GM12878 (cell line): ENCODE results near the gene NEK2. TPM values are rescaled to one million over a fixed set of nuclear protein-coding genes. Genes with fewer than 3 reads are reported as not detected.

ENCODE experiments used
- ATAC-seq: fragments of 200-7000 bp; cut with Tn5 transposase; 3 replicates; pipeline ENCODE4 v1.9.1; 2020; ENCODE audit warnings: mild to moderate bottlenecking, moderate library complexity
- BruUV-seq: library from RNA; stranded (reverse); fragments of 400-500 nt; replicated peaks from 2 replicates; lab custom pipeline; 2021; lab: Mats Ljungman, UMichigan
- CTCF ChIA-PET: fragments of 300-600 bp; sonication (Branson Sonifier 250); formaldehyde crosslinking; extraction: SDS; loops from one replicate; lab custom pipeline; 2021; ENCODE audit warnings: inconsistent platforms; lab: Yijun Ruan, JAX
- POLR2A ChIA-PET: fragments of 350-600 bp; formaldehyde crosslinking; extraction: SDS; loops from one replicate; lab custom pipeline; 2021; ENCODE audit warnings: inconsistent platforms; lab: Charles Lee
- RAD21 ChIA-PET: fragments of 300-600 bp; sonication (Branson Sonifier 250); formaldehyde crosslinking; loops from one replicate; lab custom pipeline; 2023; ENCODE audit warnings: antibody characterized with exemption; ENCODE audit not compliant: unreplicated experiment; lab: Charles Lee
- SMC1A ChIA-PET: fragments of 300-600 bp; sonication (Branson Sonifier 250); formaldehyde crosslinking; loops from one replicate; lab custom pipeline; 2023; ENCODE audit not compliant: unreplicated experiment, uncharacterized antibody; lab: Charles Lee
- DNase-seq: peaks from one replicate; pipeline ENCODE4 v3.0.0-alpha.2; 2011; ENCODE audit warnings: low read depth, low spot score
- FAIRE-seq: peaks from 3 replicates; lab custom pipeline; 2011; peaks lifted over from hg19 to GRCh38; lab: Jason Lieb, UNC
- H2AFZ ChIP-seq: 2 replicates; pipeline ENCODE4 v1.6.0; 2011; ENCODE audit warnings: low read depth, low read length, control low read depth; ENCODE audit not compliant: control insufficient read depth
- H3K27ac ChIP-seq: 2 replicates; pipeline ENCODE4 v1.5.1; 2011; ENCODE audit warnings: control low read depth; ENCODE audit not compliant: control insufficient read depth, insufficient read depth
- H3K27me3 ChIP-seq, 2 experiments: replicated peaks in 1 of 2; 2 replicates each; pipeline versions ENCODE4 v1.6.0 to v1.6.1; 2011; ENCODE audit warnings: low read length in 1 of 2; ENCODE audit not compliant: control insufficient read depth in 2 of 2, insufficient read depth in 2 of 2
- H3K36me3 ChIP-seq, 2 experiments: 2 replicates each; pipeline ENCODE4 v1.5.1; 2011; ENCODE audit warnings: low read length in 1 of 2; ENCODE audit not compliant: control insufficient read depth in 2 of 2, insufficient read depth in 2 of 2
- H3K4me1 ChIP-seq: 2 replicates; pipeline ENCODE4 v1.6.1; 2011; ENCODE audit warnings: mild to moderate bottlenecking, low read length, moderate library complexity, mixed read lengths; ENCODE audit not compliant: control insufficient read depth, insufficient read depth
- H3K4me2 ChIP-seq: 2 replicates; pipeline ENCODE4 v1.6.0; 2011; ENCODE audit warnings: control low read depth; ENCODE audit not compliant: control insufficient read depth, insufficient read depth
- H3K4me3 ChIP-seq: fragments of 200-600 bp; sonication (generic); 2 replicates; pipeline ENCODE4 v1.5.1; 2016
- H3K79me2 ChIP-seq: 2 replicates; pipeline ENCODE4 v1.6.0; 2011; ENCODE audit warnings: low read length; ENCODE audit not compliant: control insufficient read depth, insufficient read depth
- H3K9ac ChIP-seq: 2 replicates; pipeline ENCODE4 v1.8.0; 2011; ENCODE audit warnings: low read length, control low read depth, mixed read lengths; ENCODE audit not compliant: control insufficient read depth, insufficient read depth
- H3K9me3 ChIP-seq: replicated peaks from 3 replicates; pipeline ENCODE4 v1.5.1; 2011; ENCODE audit warnings: mild to moderate bottlenecking, low read length; ENCODE audit not compliant: control insufficient read depth, insufficient read depth
- H4K20me1 ChIP-seq: 2 replicates; pipeline ENCODE4 v1.6.0; 2011; ENCODE audit not compliant: control insufficient read depth, insufficient read depth
- CEBPB ChIP-seq, 2 experiments: fragments of 150-350 bp in 1 of 2; IDR thresholded peaks; 2 replicates each; pipeline ENCODE4 v1.6.1; 2012 to 2014; ENCODE audit warnings: low read depth in 2 of 2, low read length in 2 of 2, borderline replicate concordance in 1 of 2, inconsistent platforms in 1 of 2
- CREM ChIP-seq: IDR thresholded peaks from 2 replicates; pipeline ENCODE4 v1.6.1; 2014; ENCODE audit warnings: antibody characterized with exemption, low read depth
- FOXM1 ChIP-seq: IDR thresholded peaks from 2 replicates; pipeline ENCODE4 v1.6.1; 2012; ENCODE audit warnings: low read depth, mild to moderate bottlenecking, inconsistent platforms, low read length, moderate library complexity
- HDGF ChIP-seq: fragments of 450-650 bp; IDR thresholded peaks from 2 replicates; pipeline ENCODE4 v1.6.1; 2016; ENCODE audit warnings: antibody characterized with exemption
- IRF4 ChIP-seq: IDR thresholded peaks from 2 replicates; pipeline ENCODE4 v1.6.1; 2011; ENCODE audit warnings: low read depth, low read length
- MEF2B ChIP-seq: fragments of 450-650 bp; IDR thresholded peaks from 2 replicates; pipeline ENCODE4 v1.6.1; 2018; ENCODE audit warnings: mild to moderate bottlenecking, moderate library complexity; ENCODE audit not compliant: partially characterized antibody, poor library complexity, severe bottlenecking
- NFXL1 ChIP-seq: fragments of 450-650 bp; IDR thresholded peaks from 2 replicates; pipeline ENCODE4 v1.6.1; 2017; ENCODE audit warnings: antibody characterized with exemption, mild to moderate bottlenecking, borderline replicate concordance
- PAX5 ChIP-seq: IDR thresholded peaks from 2 replicates; pipeline ENCODE4 v1.6.1; 2011; ENCODE audit warnings: low read depth, low read length, borderline replicate concordance
- RBBP5 ChIP-seq: fragments of 200-600 bp; sonication (generic); conservative IDR thresholded peaks from 2 replicates; pipeline ENCODE4 v1.6.1; 2016
- RCOR1 ChIP-seq: conservative IDR thresholded peaks from 2 replicates; pipeline ENCODE4 v1.6.1; 2012; ENCODE audit warnings: low read depth, low read length, improper control_type of control experiment
- SPI1 ChIP-seq: IDR thresholded peaks from 2 replicates; pipeline ENCODE4 v1.6.1; 2011; ENCODE audit warnings: low read depth, mild to moderate bottlenecking, low read length, moderate library complexity, borderline replicate concordance; ENCODE audit not compliant: insufficient read depth
- SUPT20H ChIP-seq: IDR thresholded peaks from 2 replicates; pipeline ENCODE4 v1.6.1; 2011; ENCODE audit warnings: low read depth, mild to moderate bottlenecking, low read length, moderate library complexity, borderline replicate concordance; ENCODE audit not compliant: control insufficient read depth
- in situ Hi-C: fragments of 300-500 bp; cut with MboI; formaldehyde crosslinking; loops from 9 replicates; pipeline ENCODE4 v1.14.3; 2018; ENCODE audit warnings: mixed read lengths
- intact Hi-C: fragments of 100-400 bp; cut with micrococcal nuclease; formaldehyde crosslinking; loops from one replicate; pipeline ENCODE4 v1.14.2; 2022; ENCODE audit not compliant: unreplicated experiment
- polyA plus RNA-seq, 11 experiments: library from polyadenylated mRNA; depleted of rRNA in 4 of 11; unstranded in 6 of 11; stranded (reverse) in 5 of 11; fragments of >200 nt; fragmentation: Nextera tagmentation in 4 of 11; fragmentation: Illumina TruSeq in 1 of 11; extraction: Ambion mirVana in 4 of 11; extraction: Trizol in 1 of 11; gene quantifications; 1 replicate in 1 of 11; 2 replicates in 10 of 11; pipeline versions ENCODE4 v1.2.1 to v1.2.3, GENCODE V29; 2011 to 2016; ENCODE audit warnings: inconsistent platforms in 2 of 11, missing spikeins in 2 of 11, low read depth in 1 of 11
- total RNA-seq, 4 experiments: library from RNA; depleted of rRNA in 3 of 4; stranded (reverse); fragments of >200 nt in 3 of 4; fragmentation: Illumina TruSeq in 1 of 4; extraction: Trizol in 1 of 4; gene quantifications; 2 replicates each; pipeline versions ENCODE4 v1.2.1 to v1.2.3, GENCODE V29; 2013 to 2021
- TF ChIP-seq, protein P1 (sequence below): fragments of 450-650 bp; formaldehyde crosslinking; IDR thresholded peaks from 2 replicates; pipeline ENCODE4 v1.4.0; 2022; ENCODE audit warnings: mild to moderate bottlenecking, moderate library complexity
- TF ChIP-seq, protein P2 (sequence below): fragments of 450-650 bp; IDR thresholded peaks from 2 replicates; pipeline ENCODE4 v1.6.1; 2014; ENCODE audit warnings: mild to moderate bottlenecking
- TF ChIP-seq, protein P3 (sequence below): IDR thresholded peaks from 2 replicates; pipeline ENCODE4 v1.6.1; 2012; ENCODE audit warnings: low read depth, low read length, improper control_type of control experiment
- TF ChIP-seq, protein P4 (sequence below): fragments of 450-650 bp; conservative IDR thresholded peaks from 2 replicates; pipeline ENCODE4 v1.6.1; 2017; ENCODE audit warnings: mild to moderate bottlenecking, moderate library complexity

NEK2 gene
- total and polyA plus RNA-seq, 10 of the 15 experiments (the other 5 are each of a cell fraction or from before 2014, with no cell fraction given): 16.7 to 49.7 (median 36.9) TPM

DNA sequence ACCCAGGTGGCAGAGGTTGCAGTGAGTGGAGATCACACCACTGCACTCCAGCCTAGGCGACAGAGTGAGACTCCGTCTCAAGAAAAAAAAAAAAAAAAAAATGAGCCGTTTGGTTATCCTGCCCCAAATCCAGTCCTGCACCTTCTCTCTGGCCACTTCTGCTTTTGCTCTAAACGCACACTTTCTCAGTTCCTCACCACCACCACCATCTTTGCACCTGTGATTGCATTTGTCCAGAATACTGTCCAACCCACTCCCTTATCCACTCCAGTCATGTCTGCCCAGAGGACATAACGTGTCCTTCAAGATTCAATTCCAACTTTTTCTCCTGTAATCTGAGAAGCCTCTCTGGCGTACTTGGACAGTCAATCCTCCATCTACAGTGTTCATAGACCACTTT is 2.2 kb upstream of the NEK2 start (continued):
- TF ChIP-seq SUPT20H (no peak), CREM (no peak), RCOR1 (no peak), MEF2B (no peak)
- TF ChIP-seq, protein P1, sequence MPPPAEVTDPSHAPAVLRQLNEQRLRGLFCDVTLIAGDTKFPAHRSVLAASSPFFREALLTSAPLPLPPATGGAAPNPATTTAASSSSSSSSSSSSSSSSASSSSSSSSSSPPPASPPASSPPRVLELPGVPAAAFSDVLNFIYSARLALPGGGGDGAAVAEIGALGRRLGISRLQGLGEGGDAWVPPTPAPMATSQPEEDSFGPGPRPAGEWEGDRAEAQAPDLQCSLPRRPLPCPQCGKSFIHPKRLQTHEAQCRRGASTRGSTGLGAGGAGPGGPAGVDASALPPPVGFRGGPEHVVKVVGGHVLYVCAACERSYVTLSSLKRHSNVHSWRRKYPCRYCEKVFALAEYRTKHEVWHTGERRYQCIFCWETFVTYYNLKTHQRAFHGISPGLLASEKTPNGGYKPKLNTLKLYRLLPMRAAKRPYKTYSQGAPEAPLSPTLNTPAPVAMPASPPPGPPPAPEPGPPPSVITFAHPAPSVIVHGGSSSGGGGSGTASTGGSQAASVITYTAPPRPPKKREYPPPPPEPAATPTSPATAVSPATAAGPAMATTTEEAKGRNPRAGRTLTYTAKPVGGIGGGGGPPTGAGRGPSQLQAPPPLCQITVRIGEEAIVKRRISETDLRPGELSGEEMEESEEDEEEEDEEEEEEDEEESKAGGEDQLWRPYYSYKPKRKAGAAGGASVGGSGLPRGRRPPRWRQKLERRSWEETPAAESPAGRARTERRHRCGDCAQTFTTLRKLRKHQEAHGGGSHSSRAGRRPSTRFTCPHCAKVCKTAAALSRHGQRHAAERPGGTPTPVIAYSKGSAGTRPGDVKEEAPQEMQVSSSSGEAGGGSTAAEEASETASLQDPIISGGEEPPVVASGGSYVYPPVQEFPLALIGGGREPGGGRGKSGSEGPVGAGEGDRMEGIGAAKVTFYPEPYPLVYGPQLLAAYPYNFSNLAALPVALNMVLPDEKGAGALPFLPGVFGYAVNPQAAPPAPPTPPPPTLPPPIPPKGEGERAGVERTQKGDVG (CRISPR knock-in tag): no peak
- TF ChIP-seq, all 136 proteins: peak for 23

DNA sequence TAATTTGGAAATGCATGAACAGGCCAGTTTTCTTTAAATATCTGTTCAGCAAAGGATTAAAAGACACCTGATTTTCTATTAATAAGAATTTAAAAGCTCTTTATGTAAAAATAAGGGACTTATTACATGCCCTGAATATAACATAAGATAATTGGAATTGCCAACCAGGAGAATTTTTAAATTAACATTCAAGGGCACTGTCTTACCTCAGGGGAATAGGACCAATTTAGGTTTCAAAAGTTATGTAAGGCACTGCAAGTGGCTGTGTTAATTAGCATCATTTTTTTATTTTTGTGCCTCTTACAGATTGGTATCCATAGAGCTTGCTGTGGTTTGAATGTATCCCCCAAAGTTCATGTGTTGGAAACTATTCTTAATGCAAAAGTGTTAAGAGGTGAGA is 1.3 kb upstream of the NEK2 start:
- in situ Hi-C loops: loop anchor here (5.0 kb wide), 1 partner anchor 781 kb away; no protein-coding TSS in a partner anchor
- SMC1A ChIA-PET: interaction anchor here (0.7 to 15.7 kb wide), 9 partner anchors 18 to 779 kb away, joined by 3 to 311 read pairs (median 4); partner anchors contain the start of genes DTL and INTS7
- DNase-seq (no peak), FAIRE-seq (no peak), ATAC-seq (no peak)
- no peak overlapping the region for H3K9ac ChIP-seq
- H3K4me2 ChIP-seq: no peak overlapping the region
- RAD21 ChIA-PET: interaction anchor here (1.0 to 8.2 kb wide), 5 partner anchors 19 to 780 kb away, joined by 3 to 105 read pairs (median 6); no protein-coding TSS in a partner anchor
- H3K27me3 ChIP-seq: no peaks in the 10 kb centered on the region
- no peak overlapping the region for H3K4me3 ChIP-seq
- no peak overlapping the region for H3K27ac ChIP-seq
- H2AFZ ChIP-seq: no peak overlapping the region
- POLR2A ChIA-PET: interaction anchor here (0.5 to 1.1 kb wide), 5 partner anchors 9 to 1278 kb away, joined by 3 to 7 read pairs (median 4); no protein-coding TSS in a partner anchor
- intact Hi-C loops: no loop called here
- H3K79me2 ChIP-seq: peaks cover 15% of the 10 kb centered on the region
- no TSS peak for BruUV-seq
- H3K9me3 ChIP-seq: no peaks in the 10 kb centered on the region
- H3K36me3 ChIP-seq: no peaks in the 10 kb centered on the region
- CTCF ChIA-PET: interaction anchor here (0.8 to 12.3 kb wide), 5 partner anchors 20 to 779 kb away, joined by 3 to 244 read pairs (median 5); partner anchors contain the start of genes DTL and INTS7
- no peaks in the 10 kb centered on the region for H4K20me1 ChIP-seq
- H3K4me1 ChIP-seq: peaks cover 19% of the 10 kb centered on the region
- TF ChIP-seq, protein P2, sequence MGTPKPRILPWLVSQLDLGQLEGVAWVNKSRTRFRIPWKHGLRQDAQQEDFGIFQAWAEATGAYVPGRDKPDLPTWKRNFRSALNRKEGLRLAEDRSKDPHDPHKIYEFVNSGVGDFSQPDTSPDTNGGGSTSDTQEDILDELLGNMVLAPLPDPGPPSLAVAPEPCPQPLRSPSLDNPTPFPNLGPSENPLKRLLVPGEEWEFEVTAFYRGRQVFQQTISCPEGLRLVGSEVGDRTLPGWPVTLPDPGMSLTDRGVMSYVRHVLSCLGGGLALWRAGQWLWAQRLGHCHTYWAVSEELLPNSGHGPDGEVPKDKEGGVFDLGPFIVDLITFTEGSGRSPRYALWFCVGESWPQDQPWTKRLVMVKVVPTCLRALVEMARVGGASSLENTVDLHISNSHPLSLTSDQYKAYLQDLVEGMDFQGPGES: no peak
- TF ChIP-seq RBBP5 (no peak), HDGF (no peak), PAX5 (no peak), FOXM1 (no peak), CEBPB (IDR thresholded peaks at IDR 0.05; ENCODE audit: borderline replicate concordance in 1 of 2, low read depth in 2 of 2, low read length in 2 of 2) (no peak), IRF4 (no peak), NFXL1 (no peak), SPI1 (no peak)
- TF ChIP-seq, protein P3, sequence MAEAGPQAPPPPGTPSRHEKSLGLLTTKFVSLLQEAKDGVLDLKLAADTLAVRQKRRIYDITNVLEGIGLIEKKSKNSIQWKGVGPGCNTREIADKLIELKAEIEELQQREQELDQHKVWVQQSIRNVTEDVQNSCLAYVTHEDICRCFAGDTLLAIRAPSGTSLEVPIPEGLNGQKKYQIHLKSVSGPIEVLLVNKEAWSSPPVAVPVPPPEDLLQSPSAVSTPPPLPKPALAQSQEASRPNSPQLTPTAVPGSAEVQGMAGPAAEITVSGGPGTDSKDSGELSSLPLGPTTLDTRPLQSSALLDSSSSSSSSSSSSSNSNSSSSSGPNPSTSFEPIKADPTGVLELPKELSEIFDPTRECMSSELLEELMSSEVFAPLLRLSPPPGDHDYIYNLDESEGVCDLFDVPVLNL: no peak
- TF ChIP-seq, protein P4, sequence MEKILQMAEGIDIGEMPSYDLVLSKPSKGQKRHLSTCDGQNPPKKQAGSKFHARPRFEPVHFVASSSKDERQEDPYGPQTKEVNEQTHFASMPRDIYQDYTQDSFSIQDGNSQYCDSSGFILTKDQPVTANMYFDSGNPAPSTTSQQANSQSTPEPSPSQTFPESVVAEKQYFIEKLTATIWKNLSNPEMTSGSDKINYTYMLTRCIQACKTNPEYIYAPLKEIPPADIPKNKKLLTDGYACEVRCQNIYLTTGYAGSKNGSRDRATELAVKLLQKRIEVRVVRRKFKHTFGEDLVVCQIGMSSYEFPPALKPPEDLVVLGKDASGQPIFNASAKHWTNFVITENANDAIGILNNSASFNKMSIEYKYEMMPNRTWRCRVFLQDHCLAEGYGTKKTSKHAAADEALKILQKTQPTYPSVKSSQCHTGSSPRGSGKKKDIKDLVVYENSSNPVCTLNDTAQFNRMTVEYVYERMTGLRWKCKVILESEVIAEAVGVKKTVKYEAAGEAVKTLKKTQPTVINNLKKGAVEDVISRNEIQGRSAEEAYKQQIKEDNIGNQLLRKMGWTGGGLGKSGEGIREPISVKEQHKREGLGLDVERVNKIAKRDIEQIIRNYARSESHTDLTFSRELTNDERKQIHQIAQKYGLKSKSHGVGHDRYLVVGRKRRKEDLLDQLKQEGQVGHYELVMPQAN: no peak
